KMS-11 (cell line): ENCODE measurements around the gene STK33.
A peak's percentile ranks its signal among the peaks of the same experiment; 100 is the strongest.

Experiments
- H2AFZ ChIP-seq: fragments of 200-600 bp; sonication (generic); 2 replicates; pipeline ENCODE4 v1.6.1; 2016; ENCODE audit warnings: antibody characterized with exemption, mixed run types, low read depth
- H3K27ac ChIP-seq: fragments of 200-600 bp; sonication (generic); 2 replicates; pipeline ENCODE4 v1.6.1; 2016; ENCODE audit warnings: mild to moderate bottlenecking, mixed run types
- H3K27me3 ChIP-seq: fragments of 200-600 bp; sonication (generic); 2 replicates; pipeline ENCODE4 v1.6.1; 2017; ENCODE audit warnings: mild to moderate bottlenecking, low read depth, mixed run types, moderate library complexity; ENCODE audit not compliant: insufficient read depth
- H3K36me3 ChIP-seq: fragments of 200-600 bp; sonication (generic); 2 replicates; pipeline ENCODE4 v1.6.1; 2017; ENCODE audit warnings: mild to moderate bottlenecking, mixed run types; ENCODE audit not compliant: insufficient read depth
- H3K4me1 ChIP-seq: fragments of 200-600 bp; sonication (generic); 2 replicates; pipeline ENCODE4 v1.6.1; 2016; ENCODE audit warnings: mild to moderate bottlenecking, low read depth, mixed run types; ENCODE audit not compliant: poor library complexity, severe bottlenecking
- H3K4me2 ChIP-seq: fragments of 200-600 bp; sonication (generic); 2 replicates; pipeline ENCODE4 v1.7.0; 2016; ENCODE audit warnings: mild to moderate bottlenecking, mixed run types
- H3K4me3 ChIP-seq: fragments of 200-600 bp; sonication (generic); IDR thresholded peaks from 2 replicates; pipeline ENCODE4 v1.6.1; 2017; ENCODE audit warnings: low read depth, low read length, mixed read lengths; ENCODE audit not compliant: insufficient read depth
- H3K79me2 ChIP-seq: fragments of 200-600 bp; sonication (generic); 2 replicates; pipeline ENCODE4 v1.6.1; 2016; ENCODE audit warnings: low read depth, mixed run types; ENCODE audit not compliant: insufficient read depth
- H3K9ac ChIP-seq: fragments of 200-600 bp; sonication (generic); 2 replicates; pipeline ENCODE4 v1.6.1; 2016; ENCODE audit warnings: mild to moderate bottlenecking, mixed run types
- H4K20me1 ChIP-seq: fragments of 200-600 bp; sonication (generic); 2 replicates; pipeline ENCODE4 v1.6.1; 2016; ENCODE audit warnings: mild to moderate bottlenecking, mixed run types; ENCODE audit not compliant: insufficient read depth
- TF ChIP-seq, protein P1 (sequence below): fragments of 200-600 bp; sonication (generic); conservative IDR thresholded peaks from 2 replicates; pipeline ENCODE4 v1.6.1; 2017; ENCODE audit warnings: low read depth, mild to moderate bottlenecking, antibody characterized with exemption, low read length, moderate library complexity, mixed read lengths

Gene STK33

DNA sequence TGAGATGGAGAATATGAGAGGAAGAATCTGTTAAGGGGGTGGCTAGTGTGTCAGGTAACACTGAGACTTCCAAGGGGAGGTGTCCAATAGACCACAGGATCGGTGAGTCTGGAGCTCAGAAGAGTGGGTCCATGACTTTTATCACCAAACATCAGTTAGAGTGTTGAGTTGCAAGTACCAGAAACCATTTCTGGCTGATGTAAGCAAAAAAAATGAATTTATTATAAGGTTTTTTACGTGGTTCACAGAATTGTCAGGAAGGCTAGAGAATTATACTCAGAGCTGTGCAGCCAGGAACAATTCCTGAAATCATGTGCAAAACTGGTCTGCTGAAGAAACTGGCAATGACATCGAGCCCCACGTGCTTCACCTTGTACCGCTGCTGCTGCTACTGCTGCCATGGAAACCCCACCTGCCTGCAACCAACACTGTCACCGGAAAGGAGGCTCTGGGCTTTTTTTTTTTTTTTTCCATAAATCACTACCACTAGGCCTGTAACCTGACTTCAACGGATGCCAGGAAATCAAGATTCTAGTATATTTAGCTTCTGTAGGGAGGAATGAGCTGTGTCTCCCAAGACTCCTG, 16.6 kb upstream of the STK33 start:
- Histone ChIP-seq H3K27ac (no peak overlapping the region), H3K4me1 (peaks cover 13% of the 10 kb centered on the region), H3K4me2 (no peak overlapping the region), H2AFZ (no peak overlapping the region), H3K9ac (no peak overlapping the region), H3K36me3 (no peaks in the 10 kb centered on the region), H4K20me1 (no peaks in the 10 kb centered on the region), H3K79me2 (no peaks in the 10 kb centered on the region), H3K4me3 (no peak overlapping the region), H3K27me3 (no peaks in the 10 kb centered on the region)
- TF ChIP-seq, protein P1, sequence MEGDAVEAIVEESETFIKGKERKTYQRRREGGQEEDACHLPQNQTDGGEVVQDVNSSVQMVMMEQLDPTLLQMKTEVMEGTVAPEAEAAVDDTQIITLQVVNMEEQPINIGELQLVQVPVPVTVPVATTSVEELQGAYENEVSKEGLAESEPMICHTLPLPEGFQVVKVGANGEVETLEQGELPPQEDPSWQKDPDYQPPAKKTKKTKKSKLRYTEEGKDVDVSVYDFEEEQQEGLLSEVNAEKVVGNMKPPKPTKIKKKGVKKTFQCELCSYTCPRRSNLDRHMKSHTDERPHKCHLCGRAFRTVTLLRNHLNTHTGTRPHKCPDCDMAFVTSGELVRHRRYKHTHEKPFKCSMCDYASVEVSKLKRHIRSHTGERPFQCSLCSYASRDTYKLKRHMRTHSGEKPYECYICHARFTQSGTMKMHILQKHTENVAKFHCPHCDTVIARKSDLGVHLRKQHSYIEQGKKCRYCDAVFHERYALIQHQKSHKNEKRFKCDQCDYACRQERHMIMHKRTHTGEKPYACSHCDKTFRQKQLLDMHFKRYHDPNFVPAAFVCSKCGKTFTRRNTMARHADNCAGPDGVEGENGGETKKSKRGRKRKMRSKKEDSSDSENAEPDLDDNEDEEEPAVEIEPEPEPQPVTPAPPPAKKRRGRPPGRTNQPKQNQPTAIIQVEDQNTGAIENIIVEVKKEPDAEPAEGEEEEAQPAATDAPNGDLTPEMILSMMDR, result no peak

DNA sequence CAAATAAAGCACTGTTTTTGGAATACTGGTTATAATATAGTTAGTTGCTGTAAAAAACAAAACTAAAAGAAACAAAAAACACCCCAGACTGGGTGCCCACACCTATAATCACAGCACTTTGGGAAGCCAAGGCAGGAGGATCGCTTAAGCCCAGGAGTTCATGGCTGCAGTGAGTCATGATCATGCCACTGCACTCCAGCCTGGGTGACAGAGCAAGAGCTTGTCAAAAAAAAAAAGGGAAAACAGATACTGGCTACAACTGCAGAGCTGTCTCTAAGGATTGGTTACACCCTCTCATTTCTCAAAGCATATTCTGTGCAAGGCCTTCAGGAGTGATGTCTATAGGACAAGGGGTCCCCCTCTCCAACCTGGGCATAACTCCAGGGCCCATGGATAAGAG, 14.6 kb upstream of the STK33 start:
- Histone ChIP-seq H3K9ac (no peak overlapping the region), H4K20me1 (no peaks in the 10 kb centered on the region), H3K4me2 (no peak overlapping the region), H3K4me1 (peaks cover 20% of the 10 kb centered on the region), H3K27me3 (no peaks in the 10 kb centered on the region), H2AFZ (no peak overlapping the region), H3K79me2 (no peaks in the 10 kb centered on the region), H3K4me3 (no peak overlapping the region), H3K27ac (no peak overlapping the region), H3K36me3 (no peaks in the 10 kb centered on the region)
- TF ChIP-seq, protein P1, result no peak

DNA sequence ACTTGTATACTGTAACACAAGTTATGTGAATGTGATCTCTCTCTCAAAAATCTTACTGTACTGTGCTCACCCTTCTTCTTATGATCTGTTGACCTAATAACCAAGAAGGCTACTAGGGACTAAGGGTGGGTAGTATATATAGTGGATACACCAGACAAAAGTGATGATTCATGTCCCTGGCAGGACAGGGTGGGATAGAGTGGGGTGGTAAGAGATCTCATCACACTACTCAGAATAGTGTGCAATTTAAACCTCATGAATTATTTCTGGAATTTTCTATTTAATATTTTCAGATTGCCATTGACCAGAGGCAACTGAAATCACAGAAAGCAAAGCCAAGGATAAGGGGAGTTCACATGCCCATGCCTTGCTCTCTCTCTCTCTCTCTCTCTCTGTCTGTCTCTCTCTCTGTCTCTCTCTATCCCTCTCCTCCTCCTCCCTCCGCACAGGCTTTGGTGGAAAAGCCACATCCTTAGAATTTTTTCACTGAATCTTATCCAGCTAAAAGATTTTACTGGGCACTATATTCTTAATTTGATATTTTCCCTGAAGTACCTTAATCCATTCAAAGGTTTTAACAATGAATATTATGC, 12.0 kb upstream of the STK33 start:
- Histone ChIP-seq H3K36me3 (no peaks in the 10 kb centered on the region), H3K27ac (no peak overlapping the region), H2AFZ (no peak overlapping the region), H4K20me1 (no peaks in the 10 kb centered on the region), H3K4me2 (no peak overlapping the region), H3K79me2 (no peaks in the 10 kb centered on the region), H3K4me1 (peaks cover 7% of the 10 kb centered on the region), H3K9ac (no peak overlapping the region), H3K4me3 (no peak overlapping the region), H3K27me3 (no peaks in the 10 kb centered on the region)
- TF ChIP-seq, protein P1, result no peak

DNA sequence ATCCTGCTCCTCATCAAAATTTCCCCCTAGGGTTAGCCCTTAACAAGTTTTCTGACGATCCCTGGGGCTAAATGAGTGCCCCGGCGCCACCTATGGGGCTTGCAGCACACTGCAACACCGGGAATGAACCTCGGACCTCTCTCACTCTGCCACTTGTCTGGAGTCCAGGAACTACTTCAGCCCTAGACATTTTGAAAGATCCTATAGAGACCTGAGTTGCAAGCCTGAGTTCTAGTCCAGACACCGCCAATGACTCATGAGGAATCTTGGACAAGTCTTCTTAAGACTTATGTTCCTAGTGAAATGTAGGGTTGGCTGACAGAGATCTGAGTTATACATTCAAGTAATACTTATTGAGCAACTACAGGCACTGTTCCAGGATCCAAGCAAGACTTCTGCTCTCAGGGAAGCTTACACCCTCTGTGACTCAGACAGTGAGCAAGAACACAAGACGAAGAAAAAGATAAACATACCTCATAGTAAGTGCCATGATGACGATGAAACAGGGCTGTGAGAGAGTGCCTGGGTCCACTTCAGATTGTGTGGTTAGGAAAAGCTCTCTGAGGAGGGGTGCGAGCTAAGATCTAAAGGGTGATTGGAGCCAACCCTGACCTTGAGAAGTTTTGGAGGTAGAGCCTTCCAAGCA, 10.2 kb upstream of the STK33 start:
- no peak overlapping the region for H3K27ac ChIP-seq
- peak overlapping the region; percentile 28; the same call in 1 of the 2 replicates for H2AFZ ChIP-seq
- H4K20me1 ChIP-seq, result no peaks in the 10 kb centered on the region
- H3K27me3 ChIP-seq, result no peaks in the 10 kb centered on the region
- no peak overlapping the region for H3K4me3 ChIP-seq
- H3K9ac ChIP-seq, result no peak overlapping the region
- H3K79me2 ChIP-seq, result no peaks in the 10 kb centered on the region
- peaks cover 7% of the 10 kb centered on the region for H3K4me1 ChIP-seq
- TF ChIP-seq, protein P1, result peak; percentile 88
- H3K36me3 ChIP-seq, result no peaks in the 10 kb centered on the region
- H3K4me2 ChIP-seq, result no peak overlapping the region
